Stromal cell of bone marrow (primary cell): ENCODE data around the gene NFIX.

Source experiments
- DNase-seq: peaks from one replicate; pipeline ENCODE4 v3.0.0-alpha.2; 2012; ENCODE audit warnings: low read depth

Gene NFIX

GRCh38 chr19:13104848-13105711 lies 109.8 kb downstream of the NFIX start:
- no peak for DNase-seq

DNA sequence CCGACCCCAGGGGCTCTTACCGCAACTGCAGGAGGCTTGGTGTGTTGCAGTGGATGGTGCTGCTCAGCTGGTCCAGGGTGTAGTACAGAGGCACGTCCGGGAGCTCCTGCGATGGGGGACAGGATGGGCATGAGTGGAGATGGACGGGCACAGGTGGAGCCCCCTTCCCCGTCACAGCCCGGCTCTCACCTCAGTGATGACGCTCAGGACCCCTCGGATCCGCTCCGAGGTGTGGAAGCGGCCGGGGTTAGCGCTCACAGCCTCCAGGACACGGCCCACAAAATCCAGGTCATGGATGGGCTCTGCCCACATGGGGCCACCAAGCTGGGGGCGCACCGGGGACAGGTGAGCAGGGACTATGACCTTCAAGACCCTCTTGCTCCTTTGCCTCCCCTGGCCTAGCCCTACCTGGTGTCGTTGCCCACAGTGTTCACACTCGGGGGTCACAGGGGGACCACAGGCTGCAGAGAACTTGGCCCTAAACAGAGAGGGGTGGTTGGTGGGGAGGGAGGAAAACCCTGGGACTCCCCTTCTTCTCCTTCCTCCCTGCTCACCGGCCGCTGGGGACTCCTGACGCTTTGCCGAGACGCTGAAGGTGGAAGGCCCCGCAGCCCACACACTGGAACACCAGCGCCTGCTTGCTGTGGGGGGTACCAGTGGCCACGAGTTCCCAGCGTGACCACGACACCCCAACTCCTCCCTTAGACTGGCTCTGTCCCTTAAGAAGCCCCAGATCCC lies 114.3 kb downstream of the NFIX start:
- no peak for DNase-seq

GRCh38 chr19:13110099-13110610 lies 114.9 kb downstream of the NFIX start:
- DNase-seq: no peak

GRCh38 chr19:13112555-13112954 lies 117.3 kb downstream of the NFIX start:
- DNase-seq: no peak

GRCh38 chr19:13115936-13116281 lies 120.6 kb downstream of the NFIX start:
- DNase-seq: no peak

DNA sequence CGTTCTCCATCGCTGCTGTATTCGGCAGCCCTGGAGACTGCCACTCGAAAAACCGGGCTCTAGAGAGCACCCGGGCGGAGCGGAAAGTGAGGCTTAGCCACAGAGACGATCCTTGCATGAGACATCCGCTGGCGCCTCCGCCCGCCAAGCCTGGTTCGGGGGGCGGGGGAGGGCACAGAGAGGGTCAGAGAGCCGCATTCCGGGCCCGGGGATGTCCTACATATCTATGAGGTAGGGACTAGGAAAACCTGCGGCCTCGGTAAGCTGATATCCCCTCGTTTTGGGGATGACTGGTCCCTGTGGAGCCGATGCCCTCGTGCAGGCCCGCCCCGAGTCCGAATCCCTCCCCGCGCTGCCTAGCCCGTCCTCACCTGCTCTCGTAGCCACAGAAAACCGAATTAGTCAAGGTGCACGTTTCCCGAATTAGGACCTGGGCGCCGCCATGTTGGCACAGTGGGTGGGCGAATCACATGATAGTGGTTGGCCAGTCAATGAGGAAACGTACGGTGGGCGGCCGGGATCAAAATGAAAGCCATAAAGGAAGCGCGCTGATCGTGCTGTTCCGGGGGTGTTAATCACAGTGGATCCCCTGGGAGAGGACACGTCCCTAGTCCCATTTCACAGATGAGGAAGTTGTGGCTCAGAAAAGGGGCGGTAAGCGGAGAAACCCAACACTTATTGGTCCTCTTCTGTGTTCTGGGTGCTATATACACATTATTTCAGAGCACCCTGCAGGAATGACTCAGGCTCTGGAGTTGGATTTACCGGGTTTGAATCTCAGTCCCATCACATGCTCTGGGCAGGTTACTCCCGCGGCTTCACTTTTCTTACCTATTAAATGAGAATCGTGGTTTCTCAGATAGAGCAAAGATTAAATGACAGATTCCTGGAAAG lies 121.3 kb downstream of the NFIX start, which contains the start of gene TRMT1:
TSS of gene TRMT1 (minus strand) at position 459 of the 894 bp plus-strand sequence. CDS start at position 118, 341 bp downstream.
- peak; percentile 89 for DNase-seq

DNA sequence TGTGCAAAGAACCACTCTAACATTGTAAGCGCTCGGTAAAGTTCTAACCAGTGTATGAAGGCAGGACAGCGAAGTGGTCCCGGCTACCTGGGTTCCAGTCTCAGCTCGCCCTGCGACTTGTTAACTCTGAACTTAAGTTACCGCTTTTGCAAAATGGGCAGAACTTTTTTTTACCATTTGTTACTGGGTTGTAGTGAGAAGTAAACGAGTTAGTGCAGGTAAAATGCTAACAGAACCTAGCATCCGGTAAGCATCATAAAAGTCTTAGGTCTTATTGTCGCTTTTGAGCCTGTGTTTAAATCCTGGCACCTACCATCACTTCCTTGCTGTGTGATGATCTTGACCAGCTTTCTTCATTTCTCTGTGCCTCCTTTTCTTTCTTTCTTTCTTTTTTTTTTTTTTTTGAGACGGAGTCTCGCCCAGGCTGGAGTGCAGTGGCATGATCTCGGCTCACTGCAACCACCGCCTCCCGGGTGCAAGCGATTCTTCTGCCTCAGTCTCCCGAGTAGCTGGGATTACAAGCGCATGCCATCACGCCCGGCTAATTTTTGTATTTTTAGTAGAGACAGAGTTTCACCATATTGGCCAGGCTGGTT lies 122.0 kb downstream of the NFIX start:
- DNase-seq: no peak

DNA sequence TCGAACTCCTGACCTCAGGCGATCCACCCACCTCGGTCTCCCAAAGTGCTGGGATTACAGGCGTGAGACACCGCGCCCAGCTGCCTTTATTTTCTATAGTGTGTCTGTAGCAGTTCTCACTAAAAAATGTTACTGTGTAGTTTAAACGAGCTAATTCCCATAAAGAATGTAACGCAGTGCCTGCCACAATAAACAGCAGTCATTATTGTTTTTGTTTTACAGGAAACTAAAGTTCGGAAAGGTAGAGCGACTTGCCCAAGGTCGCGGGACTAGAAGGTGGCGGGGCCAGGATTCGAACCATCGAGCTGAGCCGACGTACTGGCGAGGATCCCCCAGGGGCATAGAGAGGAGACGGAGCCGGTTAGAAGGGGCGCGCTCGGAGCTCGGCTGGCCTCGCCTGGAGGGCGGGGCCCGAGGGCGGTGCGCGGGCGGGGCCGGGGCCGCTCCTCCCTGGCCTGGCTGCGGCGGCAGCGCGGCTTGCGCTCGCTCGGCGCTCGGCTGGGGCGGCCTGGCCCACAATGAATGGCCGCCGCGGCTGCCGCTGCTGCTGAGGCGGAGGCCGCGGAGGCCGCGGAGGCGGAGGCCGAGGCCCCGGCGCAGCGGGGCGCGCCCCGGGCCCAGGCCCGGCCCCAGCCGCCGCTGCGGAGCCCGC lies 122.6 kb downstream of the NFIX start, which contains the start of gene NACC1:
TSS of gene NACC1 (plus strand) at position 493 of the 652 bp plus-strand sequence. CDS start 16,944 bp downstream, outside the sequence.
- DNase-seq: peak; percentile 80

DNA sequence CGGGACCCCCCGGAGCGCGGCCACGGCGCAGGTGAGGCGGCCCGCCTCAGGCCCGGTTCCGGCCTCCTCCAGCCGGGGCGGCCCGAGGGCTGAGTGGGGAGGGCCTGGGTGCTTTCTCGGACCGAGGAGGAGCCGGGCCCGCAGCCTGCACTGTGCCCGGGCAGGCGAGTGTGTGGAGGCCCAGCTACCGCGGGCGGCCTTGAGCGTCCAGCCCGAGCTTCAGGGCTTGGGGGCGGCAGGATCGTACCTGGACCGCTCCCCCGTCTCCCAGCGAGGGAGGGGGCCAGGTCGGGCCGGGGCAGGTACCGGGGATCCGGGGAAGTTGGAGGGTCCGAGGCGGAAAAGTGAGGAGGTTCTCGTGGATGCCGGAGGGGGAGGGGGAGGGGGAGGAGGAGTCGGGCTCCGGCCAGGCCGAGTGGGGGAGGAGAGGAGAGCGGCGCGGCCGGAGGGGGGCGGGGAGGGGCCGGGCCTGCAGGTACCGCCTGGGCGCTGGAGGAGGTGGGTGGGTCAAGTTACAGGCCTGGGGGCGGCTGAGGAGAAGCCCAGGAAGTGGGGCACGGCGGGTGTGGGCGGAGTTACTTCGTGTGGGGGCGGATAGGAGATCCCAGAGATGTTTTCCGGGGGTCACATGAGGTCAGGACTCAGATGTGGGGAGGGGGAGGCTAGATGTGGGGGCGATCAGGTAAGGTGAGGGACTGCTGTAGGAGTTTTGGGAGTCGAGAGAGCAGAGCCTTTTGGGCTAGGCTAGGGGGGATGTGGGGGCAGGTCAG lies 123.3 kb downstream of the NFIX start:
- no peak for DNase-seq

DNA sequence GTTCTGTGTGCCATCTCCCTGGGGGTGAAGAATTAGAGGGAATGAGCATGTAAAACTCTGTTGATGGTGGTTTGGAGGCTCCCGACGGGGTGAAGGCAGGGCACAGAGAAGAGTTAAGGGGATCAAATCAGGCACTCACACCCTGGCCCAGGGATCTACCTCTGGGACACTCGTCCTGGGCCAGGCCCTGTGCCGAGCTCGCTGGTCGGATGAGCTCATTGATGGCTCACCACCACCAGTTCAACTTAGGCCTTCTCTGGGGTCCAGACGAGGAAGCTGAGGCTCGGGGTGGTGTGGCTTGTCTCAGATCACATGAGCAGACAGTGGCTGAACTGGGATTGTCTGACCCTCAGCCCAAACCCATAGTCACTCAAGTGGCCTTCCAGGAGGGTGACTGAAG lies 124.4 kb downstream of the NFIX start:
- DNase-seq: no peak

DNA sequence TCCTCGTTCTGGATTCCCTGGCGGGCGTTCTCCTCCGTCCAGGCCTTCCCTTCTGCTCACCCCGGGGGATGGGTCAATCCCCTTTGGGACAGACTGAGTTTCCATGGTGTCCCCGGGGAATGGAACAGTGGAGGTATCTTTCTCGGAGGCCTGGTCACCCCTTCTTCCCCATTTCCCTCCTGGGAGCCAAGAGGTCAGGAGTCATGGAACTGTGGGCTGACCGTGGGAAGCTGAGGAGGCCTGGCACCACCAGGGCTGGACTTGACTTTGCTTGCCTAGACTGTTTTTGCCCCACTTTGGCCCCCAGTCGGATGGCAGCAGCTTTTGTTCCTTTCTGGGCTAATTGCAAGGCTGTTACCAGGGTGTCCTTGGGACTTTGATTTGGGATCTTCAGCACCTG lies 124.8 kb downstream of the NFIX start:
- no peak for DNase-seq

GRCh38 chr19:13120817-13121216 lies 125.5 kb downstream of the NFIX start:
- DNase-seq: no peak

GRCh38 chr19:13121551-13122274 lies 126.4 kb downstream of the NFIX start:
- DNase-seq: no peak

GRCh38 chr19:13122275-13122878 lies 127.1 kb downstream of the NFIX start:
- no peak for DNase-seq

GRCh38 chr19:13122980-13123957 lies 128.0 kb downstream of the NFIX start:
- no peak for DNase-seq

DNA sequence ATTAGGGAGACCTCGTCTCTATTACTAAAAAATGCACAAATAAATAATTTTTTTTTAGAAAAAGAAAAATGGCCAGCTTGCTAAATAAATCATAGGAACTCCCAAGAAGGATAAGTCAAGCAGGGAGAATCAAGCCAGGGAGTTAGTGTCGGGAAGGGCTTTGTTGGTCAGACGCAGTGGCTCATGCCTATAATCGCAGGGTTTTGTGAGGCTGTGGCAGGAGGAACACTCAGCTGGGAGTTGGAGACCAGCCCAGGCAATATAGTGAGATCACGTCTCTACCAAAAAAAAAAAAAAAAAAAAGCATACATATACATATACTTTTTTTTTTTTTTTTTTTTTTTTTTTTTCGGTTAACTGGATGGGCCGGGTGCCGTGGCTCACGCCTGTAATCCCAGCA lies 131.8 kb downstream of the NFIX start:
- no peak for DNase-seq

GRCh38 chr19:13127811-13128575 lies 132.7 kb downstream of the NFIX start:
- DNase-seq: no peak
